PFSK-1 (cell line): ENCODE data around the gene GGA3.

Source experiments
- FOXP2 ChIP-seq: optimal IDR thresholded peaks from 2 replicates; pipeline ENCODE3; 2011; ENCODE audit warnings: borderline replicate concordance, control low read depth, inconsistent platforms; ENCODE audit not compliant: insufficient read depth; ENCODE audit errors: extremely low read length, extremely low read depth
- POLR2AphosphoS5 ChIP-seq: IDR thresholded peaks from 2 replicates; pipeline ENCODE4 v1.6.1; 2012; ENCODE audit warnings: low read depth, mild to moderate bottlenecking, control low read depth, low read length, moderate library complexity
- SIN3A ChIP-seq: IDR thresholded peaks from 2 replicates; pipeline ENCODE4 v1.6.1; 2012; ENCODE audit warnings: mild to moderate bottlenecking, low read length, moderate library complexity, borderline replicate concordance; ENCODE audit not compliant: insufficient read depth
- TAF1 ChIP-seq: IDR thresholded peaks from 2 replicates; pipeline ENCODE4 v1.6.1; 2012; ENCODE audit warnings: low read length, control low read depth, borderline replicate concordance; ENCODE audit not compliant: insufficient read depth
- TF ChIP-seq, protein P1 (sequence below), 2 experiments: IDR thresholded peaks; 2 replicates each; pipeline versions ENCODE4 v1.6.1 to v1.8.0; 2011 to 2012; ENCODE audit warnings: low read depth in 2 of 2, low read length in 2 of 2, control low read depth in 1 of 2, inconsistent platforms in 1 of 2, mild to moderate bottlenecking in 1 of 2, moderate library complexity in 1 of 2; ENCODE audit not compliant: insufficient read depth in 1 of 2

DNA sequence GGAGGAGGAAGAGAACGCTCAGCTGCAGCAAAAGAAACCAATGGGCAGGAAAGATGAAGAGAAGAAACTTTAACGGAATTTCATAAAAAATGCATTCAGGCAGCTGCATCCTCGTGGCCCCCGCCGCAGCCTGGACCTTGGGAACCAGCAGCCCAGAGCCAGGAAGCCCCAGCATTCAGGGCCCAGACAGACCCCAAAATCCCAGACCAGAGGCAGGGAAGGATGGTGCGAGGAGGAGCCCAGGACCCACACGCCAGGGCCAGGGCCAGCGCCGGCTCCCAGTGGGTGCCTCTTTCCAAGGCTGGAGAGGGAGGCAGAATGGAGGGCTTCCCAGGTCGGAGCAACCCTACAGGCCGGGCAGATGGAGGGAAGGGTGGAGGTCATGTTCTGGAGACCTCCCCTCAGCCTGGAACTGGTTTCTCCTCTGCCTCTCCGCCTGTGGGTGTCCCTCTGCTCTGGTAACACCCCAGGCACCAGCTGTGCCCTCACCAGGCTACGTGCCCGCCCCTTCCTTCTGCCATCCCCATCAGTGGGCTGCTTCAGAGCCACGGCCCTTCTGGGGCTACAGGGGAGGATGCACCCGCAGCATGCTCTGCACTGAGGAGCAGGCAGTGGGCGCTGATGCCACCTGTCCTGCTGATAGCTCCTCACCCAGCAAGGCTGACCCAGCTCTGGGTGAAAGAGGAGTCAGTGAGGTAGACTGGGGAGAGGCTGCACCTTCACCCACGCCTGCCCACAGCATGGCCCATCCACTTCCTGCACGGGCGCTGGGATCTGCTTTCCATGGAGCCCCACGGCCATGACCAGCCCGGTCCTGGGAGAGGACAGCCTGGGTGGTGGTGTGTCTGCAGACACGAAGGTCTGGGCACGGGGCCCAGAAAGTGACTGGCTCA, 10.8 kb upstream of the GGA3 start:
- TF ChIP-seq SIN3A (no peak), POLR2AphosphoS5 (no peak; the same call in 1 of the 2 replicates), TAF1 (no peak), FOXP2 (no peak)
- TF ChIP-seq, protein P1, sequence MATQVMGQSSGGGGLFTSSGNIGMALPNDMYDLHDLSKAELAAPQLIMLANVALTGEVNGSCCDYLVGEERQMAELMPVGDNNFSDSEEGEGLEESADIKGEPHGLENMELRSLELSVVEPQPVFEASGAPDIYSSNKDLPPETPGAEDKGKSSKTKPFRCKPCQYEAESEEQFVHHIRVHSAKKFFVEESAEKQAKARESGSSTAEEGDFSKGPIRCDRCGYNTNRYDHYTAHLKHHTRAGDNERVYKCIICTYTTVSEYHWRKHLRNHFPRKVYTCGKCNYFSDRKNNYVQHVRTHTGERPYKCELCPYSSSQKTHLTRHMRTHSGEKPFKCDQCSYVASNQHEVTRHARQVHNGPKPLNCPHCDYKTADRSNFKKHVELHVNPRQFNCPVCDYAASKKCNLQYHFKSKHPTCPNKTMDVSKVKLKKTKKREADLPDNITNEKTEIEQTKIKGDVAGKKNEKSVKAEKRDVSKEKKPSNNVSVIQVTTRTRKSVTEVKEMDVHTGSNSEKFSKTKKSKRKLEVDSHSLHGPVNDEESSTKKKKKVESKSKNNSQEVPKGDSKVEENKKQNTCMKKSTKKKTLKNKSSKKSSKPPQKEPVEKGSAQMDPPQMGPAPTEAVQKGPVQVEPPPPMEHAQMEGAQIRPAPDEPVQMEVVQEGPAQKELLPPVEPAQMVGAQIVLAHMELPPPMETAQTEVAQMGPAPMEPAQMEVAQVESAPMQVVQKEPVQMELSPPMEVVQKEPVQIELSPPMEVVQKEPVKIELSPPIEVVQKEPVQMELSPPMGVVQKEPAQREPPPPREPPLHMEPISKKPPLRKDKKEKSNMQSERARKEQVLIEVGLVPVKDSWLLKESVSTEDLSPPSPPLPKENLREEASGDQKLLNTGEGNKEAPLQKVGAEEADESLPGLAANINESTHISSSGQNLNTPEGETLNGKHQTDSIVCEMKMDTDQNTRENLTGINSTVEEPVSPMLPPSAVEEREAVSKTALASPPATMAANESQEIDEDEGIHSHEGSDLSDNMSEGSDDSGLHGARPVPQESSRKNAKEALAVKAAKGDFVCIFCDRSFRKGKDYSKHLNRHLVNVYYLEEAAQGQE (IDR thresholded peaks at IDR 0.05; ENCODE audit: insufficient read depth in 1 of 2, low read depth in 2 of 2, low read length in 2 of 2), result no peak
